NCI-H1436 treated with DMSO at 0.1 percent for 48 hours (cell line): Measurements from ENCODE around the gene TMEM117.
"Not testable (repeated sequence)": the region's sequence is repeated elsewhere in the genome, so short reads cannot be mapped to it uniquely, and the experiment has no call there.

ENCODE experiments used
- DNase-seq: peaks from one replicate; lab custom pipeline; 2025; lab: John Stamatoyannopoulos, UW

TMEM117 gene

DNA sequence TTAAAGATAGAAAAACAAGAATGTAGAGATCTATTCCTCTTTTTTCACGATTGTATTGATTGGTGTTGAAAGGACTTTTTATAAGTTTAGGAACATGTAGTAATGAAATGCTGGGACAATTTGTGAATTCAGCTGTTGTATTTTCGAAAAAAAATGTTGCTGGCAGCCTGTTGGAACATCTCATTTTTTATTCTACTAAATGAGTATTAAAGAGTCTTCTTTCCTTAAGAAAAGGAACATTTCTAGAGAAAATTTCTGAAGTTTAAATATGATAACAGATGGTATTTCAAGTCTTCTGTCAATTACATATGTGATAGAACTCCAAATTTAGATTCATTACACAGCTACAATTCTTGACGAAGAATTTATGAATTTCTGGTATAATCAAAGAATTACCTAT is 189.6 kb downstream of the TMEM117 start:
- no peak for DNase-seq

DNA sequence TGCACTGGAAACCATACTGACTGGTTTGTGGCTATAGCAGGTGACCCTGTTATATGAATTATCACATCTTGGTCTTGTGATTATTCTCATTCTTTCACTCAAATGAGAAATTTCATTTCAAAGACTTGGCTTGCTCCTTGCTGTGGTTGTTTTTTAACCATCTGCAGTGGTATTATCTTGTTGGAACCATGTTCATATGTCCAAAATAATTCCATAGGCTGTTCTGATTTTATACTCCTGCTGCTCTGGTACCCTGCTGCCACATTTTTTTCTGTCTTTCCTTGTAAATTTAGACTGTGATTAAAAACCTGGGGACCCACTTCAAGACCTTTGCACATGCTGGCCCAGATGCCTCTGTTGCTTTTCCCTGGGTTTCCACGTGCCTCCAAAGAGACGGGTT is 190.2 kb downstream of the TMEM117 start:
- no peak for DNase-seq

DNA sequence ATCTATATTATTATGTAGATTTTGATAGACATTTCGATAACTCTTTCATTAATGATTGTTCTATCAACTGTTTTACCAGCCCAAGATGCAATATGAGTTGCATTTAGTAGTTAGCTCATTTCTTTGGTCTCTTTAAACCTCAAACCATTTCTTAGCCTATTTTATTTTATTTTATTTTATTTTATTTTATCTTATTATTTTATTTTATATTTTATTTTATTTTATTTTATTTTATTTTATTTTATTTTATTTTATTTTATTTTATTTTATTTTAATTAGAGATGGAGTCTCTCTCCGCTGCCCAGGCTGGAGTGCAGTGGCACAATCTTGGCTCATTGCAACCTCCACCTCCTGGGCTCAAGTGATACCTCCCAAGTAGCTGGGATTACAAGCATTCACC is 191.0 kb downstream of the TMEM117 start:
- DNase-seq: not testable (repeated sequence)

DNA sequence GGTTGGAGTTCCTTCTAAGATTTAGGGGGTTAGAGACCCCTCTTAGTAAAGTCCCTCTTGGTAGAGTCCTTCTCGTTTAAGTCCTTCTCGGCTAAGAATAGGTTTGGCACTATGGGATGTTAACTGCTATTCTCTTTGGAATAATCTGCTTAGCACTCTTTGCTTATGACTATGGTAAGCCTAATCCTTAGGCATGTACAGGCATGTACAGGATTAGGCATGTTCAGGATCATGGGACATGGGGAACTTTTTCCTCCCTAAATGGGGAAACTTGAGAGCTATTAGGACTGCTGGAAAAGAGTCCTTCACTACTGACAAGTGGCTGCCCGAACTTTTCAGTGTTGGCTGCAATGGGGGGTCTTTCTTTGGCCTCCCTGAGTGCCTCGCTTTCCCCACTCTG is 193.3 kb downstream of the TMEM117 start:
- no peak for DNase-seq

DNA sequence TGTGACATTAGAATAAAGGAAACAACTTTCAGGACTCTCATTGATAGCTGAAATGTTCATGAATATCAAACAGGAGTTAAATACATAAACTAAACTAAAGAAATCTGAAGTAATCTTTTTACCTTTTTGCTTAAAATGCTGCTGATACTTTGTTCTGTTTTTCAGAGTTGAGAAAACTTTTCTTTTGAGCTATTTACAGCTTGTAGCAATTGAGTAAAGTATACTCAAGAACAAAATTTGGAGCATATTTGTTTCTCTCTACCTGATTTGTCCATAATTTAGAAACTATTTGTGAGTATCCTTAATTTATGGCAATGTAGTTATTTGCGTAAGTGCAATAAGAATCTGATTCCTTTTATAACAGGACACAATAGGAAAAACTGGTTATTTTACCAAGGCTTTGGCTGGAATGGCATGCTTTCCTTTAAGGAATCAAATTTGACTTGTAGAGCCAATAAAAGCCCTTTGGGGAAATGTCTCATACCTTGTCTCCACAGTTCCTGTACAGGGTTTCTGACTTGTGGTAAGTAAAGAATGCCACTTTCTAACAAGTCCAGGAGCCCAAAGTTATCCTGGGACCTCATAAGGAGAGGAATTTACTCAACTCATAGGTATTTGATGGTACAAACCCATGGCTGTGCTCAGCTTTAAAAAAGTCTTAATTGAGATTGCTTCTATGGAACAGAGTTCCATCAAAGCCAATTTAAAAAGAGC is 195.7 kb downstream of the TMEM117 start:
- DNase-seq: no peak

DNA sequence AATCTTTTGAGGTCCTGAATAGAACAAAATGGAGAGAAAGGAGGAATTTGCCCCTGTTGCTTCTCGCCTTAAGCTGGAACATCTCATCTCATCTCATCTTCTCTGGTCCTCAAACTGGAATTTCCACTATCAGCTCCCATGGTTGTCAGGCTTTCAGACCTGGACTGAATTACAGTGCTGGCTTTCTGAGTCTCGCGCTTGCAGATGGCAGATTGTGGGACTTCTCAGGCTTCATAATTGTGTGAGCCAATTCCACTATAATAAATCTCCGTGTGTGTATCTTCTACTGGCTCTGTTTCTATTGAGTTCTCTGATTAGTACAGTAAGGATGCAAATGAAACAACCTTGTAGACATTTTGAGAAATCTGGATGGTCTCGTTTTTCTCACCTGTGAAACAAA is 199.0 kb downstream of the TMEM117 start:
- DNase-seq: no peak

DNA sequence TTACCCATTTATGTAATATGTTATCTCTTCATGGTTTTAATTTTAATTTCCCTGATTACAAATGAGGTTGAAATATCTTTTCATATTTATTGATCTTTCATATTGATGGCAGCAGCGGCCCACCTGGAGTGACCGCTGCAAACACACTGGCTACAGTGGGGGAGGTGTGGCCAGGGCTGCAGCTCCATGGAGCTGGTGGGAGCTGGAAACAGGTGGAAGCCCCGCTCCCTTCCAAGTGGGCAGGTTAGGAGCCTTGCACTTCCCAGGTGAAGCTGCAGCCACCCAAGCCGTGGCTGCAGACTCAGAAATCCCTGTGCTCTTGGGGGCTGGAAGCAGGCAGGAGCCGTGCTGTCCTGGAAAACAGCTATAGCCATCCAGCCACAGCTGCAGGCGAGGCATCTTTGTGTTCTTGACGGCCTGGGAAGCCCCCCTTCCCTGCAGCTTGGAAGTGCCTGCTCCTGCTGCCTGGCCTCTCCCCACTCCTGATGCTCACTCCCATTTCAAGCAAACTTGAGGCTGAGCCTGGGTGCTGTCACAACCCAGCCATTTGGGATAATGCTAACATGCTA is 201.1 kb downstream of the TMEM117 start:
- DNase-seq: no peak

DNA sequence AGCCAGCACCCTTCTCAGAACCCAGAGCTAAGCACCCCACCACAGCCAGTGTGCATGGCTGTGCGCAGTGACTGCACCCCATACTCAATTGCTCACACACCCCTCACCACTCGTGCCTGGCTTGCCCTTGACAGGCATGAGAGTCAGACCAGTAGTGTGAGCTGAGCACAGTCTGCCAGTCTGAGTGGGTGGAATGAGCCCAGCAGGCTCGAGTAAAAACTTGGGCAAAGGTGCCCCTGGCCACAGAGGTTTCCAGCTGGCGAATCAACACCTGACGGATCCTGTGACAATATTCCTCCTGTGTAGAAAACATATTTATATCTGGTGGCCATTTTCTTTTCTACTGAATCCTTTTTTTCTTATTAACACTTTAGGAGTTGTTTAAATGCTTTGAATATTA is 202.5 kb downstream of the TMEM117 start:
- no peak for DNase-seq

DNA sequence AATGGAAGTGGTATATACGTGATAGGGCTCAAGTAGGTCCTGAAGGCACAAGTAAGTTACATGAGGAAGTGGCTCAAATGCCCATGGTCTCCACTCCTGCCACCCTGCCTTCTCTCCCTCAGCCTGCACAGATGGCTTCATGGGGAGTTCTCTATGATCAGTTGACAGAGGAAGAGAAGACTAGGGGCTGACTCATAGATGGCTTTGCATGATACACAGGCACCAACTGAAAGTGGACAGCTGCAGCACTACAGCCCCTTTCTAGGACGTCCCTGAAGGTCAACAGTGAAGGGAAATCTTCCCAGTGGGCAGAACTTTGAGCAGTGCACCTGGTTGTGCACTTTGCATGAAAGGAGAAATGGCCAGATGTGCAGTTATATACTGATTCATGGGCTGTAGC is 208.6 kb downstream of the TMEM117 start:
- not testable (repeated sequence) for DNase-seq

DNA sequence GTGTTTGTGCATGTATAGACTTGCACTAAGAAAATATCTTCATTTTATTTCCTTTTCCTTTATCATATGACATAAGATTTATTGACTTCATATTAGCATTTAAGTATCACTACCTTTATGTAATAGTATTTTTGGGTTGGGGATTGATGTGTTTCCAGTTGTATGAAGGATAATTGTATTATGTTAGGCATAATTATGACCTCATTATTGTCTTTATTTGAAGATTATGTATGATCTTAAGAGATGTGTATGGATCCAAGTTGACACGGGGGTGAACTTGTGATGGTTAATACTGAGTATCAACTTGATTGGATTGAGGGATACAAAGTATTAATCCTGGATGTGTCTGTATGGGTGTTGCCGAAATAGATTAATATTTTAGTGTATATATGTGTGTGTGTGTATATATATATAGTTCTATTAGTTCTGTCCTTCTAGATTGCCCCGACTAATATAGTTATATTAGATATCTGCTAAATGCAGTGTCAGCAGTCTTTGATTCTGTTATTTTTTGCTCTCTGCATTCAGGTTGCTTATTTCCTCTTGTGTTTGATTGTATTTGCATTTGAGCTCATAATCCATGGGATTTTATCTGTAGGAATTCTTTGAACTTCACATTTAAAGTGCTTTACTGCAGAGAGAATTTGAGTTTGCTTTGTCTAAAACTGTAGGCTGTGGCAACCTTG is 211.0 kb downstream of the TMEM117 start:
- no peak for DNase-seq

DNA sequence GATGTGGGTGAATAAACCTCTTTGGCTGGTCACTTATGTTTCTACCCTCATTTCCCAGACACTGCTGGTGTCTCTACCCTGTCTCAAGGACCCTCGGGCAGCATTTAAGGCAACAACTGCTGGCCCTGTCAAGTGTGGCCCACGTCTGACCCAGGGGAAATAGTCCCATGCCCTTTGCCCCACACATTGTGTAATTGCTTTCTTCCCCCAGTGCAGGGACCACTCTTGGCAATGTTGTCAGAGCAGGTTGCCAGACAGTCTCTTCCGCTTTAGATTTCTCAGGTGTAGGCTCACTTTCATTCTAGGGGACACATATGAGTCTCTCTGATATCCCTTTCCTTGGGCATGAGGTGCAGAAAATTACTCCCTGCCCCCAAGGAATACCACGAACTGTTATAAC is 216.7 kb downstream of the TMEM117 start:
- DNase-seq: no peak

DNA sequence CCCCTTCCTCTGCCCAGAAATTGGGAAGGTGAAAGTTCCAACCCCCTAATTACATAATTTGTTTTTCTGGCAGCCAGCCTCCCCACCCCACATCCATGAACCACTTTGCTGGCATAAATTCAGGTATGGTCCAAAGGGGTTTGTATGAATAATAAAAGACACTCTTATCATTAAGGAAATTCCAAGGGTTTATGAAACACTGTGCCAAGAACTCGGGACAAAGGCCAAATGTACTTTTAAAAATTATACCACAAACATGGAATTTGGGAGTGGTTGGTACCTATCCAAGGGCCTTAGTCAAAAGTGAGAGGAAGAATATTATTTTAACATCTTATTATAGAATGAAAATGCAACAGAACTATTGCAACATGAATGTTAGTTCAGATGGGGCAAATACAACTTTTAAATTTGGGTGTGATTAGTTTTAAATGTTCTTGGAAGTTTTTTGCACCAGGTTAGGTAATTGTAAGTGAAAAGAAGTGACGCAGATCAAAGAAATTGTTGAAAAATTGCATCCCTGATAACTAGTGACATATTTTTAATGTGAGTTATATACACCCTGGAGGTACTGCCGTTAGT is 217.8 kb downstream of the TMEM117 start:
- no peak for DNase-seq

DNA sequence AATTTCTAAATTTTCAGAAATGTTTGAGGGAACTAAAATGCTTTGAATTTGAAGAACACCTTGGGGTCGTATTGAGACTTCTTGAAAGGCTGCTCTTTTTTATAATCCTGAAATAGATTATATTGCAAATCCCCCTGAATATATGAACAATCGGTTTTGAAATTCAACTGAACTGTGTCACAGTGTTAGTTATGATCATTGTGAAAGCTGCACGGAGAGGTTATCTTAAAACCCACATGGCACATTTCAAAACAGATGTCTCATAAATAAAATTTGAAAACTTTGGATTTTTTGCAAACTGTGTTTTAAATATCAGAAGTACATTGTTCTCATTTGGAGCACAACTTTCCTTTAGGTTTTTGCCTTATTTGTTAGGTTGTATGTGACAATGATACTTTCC is 218.4 kb downstream of the TMEM117 start:
- no peak for DNase-seq

DNA sequence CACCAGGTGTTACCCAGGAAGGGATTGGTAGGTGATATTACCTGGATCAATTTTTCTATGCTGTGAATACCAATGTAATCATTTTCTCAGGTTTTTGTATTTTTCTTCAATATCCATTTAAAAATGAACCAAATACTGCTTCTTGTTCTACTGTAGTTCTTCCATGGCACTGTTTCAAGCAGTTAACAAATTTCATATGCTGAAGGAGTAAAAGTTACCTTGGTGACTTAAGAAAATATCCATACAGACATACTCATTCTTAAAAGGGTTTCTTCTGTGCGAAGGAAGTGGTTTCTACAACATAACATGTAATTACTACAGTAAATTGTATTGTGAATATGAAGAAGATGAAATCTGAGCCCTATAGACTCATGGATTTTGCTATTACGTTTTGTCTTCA is 222.5 kb downstream of the TMEM117 start:
- DNase-seq: no peak

DNA sequence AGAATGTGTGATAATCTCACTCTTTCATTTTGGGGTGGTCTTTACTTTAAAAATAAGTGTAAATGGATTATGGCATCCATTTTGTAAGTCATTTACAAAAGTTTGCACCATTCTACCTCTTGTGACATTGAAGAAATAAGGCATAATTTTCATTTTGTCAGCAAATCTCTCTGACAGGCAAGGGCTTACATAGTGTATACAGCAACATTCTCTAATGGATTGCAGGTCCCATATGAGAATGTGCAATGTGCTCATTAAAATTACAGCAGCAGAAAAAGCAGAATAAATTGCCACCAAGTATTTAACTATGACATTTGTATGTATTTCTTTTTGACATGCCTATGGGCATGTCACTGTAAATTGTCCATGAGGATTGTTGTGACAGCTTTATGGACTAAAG is 223.6 kb downstream of the TMEM117 start:
- DNase-seq: no peak

DNA sequence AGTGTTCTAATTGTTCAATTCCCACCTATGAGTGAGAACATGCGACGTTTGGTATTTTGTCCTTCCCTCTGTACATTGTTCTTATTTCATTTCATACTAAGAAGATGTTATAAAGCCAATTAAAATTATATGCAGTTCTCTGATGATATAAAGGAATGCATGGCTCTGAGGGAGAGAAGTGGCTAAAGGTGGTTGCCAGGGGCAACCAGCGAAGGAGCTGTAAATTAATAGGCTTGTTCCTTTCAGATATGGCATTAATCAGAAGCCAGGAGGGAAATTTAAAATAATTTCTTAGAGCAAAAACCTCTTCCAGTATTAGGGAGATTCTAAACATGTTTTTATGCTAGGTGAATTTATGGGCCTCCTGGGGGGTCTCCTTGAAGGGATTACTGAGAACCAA is 227.8 kb downstream of the TMEM117 start:
- no peak for DNase-seq

DNA sequence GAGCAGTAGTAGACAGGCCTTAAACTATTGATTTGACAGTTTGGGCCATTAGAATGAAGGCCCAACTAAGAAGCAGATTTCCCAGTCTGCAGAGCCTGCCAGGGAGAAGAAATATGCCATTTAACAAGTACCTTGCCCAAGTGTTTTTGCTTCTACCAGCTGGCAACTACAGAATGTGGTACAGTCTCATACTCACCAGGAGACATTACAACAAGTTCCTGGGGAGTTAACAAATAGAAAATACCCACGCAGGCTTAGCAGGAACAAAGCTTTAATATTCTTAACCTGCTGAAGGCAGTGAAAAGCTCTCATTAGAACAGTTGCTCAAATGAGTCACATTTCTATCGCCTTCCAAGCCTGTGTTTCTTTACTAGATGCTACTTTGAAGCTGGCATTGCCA is 241.0 kb downstream of the TMEM117 start:
- DNase-seq: no peak

DNA sequence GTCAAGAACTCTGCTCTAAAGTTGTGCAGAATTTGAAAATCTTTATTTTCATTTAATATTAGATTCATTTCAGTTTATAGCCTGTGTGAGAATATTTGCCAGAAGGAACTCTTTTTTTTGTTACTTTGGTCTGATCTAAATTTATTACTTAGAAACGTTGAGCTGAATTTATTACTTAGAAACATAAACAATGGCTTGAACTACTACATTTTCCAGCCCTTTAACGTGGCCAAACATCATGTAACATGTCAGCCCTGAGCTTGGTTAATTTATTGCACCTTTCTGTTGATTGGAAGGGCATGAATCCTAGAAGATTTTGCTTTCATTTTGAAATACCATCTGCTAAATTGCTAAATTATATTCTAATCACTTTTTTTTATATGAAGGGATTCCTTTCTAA is 241.4 kb downstream of the TMEM117 start:
- no peak for DNase-seq

DNA sequence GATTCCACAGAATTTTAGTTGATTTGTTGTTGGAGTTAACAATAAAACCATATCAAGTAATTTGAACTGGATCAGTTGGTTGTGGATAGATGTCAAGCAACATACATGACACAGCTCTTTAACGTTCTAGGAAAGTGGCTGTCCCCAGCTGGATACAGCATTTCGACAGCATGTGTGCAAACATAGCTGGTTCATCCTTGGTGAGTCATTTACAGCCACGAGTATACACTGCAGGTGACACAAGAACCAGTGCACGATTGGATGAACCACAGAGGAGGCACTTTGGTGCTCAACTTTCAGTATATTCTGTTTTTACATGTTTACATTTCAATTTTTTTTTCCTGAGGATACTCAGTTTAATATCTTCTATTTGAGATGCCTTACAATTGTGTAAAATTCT is 242.4 kb downstream of the TMEM117 start:
- DNase-seq: no peak

DNA sequence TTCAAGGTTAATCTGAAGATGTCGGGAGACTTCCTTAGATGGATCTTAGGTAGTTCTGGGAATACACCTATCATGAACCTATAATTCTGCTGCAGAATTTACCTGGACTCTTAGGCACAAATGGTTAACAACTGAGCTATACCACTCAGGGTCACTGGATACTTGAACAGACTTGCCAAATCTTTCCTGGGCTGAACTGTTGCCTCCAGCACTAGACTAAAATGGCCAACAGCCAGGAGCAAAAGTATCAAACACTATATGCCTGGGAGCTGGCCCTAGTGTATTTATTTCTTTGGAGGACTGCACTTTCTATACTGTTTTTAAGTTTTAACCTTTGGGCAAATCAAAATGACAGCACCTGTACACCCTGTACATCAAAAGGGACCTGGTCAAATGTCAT is 252.8 kb downstream of the TMEM117 start:
- no peak for DNase-seq

DNA sequence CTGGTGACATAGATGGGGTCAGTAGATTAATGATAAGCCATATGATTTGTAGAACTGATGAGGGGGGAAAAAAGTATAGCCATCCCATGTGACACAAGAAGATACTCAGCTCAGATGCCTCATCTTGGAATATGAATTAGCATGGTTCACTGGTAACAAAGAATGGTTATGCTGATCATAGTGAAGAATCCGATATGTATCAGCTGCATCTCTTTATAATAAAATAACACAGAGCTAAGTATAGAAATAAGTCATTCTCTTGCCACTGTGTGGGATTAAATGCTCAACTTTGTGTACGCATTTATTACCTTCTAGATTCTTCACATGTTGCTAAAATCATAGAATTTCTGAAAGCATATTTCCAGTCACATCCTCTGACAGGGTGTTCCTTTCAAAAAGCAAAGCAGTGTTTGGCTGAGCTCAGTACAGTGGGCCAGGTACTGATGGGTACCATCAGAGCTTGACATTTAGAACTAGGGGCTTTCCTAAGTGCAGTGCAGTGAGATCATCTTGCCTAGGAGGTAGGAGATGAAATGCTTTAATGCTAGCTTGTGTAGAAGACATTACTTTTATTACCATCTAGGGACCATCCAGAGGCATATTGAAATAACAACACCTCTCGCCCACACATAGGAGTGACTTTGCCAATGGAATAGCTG is 256.2 kb downstream of the TMEM117 start:
- no peak for DNase-seq

DNA sequence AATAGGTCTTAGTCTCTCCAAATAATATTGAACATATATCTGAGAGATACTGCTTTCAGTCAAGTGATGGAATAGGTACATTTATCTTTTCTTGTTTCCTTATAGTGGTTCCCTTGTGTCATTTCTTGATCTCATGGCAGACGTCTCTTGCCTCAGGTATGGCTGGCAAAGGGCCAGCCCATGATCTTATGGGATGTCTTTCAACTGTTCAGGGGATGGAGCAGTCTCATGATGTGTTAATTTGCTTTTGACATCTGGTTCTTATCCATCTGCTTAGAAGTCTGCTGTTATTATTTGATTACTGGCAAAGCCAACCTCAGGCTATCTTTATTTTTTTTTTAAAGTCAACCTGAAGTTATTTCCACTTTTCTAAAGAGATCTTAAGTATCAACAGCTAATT is 262.9 kb downstream of the TMEM117 start:
- DNase-seq: no peak

DNA sequence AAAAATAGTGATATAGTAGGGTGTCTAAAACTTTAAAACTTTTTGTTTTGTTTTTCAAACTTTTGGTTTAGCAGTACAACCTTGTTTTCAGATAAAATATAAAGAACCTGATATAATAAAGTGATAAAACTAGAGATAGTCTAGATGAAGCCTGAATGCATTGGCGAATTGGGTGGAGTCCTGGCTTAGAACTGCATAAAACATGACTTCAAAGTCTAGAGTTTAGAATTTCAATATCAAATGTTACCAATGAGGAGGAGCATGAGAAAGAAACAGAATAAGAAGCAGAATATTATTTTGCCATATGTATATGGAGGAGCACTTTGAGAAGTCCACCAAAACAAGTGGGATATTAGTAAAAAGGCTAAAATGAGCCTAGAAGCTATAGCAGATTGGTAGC is 263.6 kb downstream of the TMEM117 start:
- DNase-seq: no peak
